HepG2 (cell line): Measurements from ENCODE around the gene PBX4. TPM values are rescaled to one million over a fixed set of nuclear protein-coding genes. Genes with fewer than 3 reads are reported as not detected.

Experiments used
- EED ChIP-seq: sonication (generic); formaldehyde crosslinking; IDR thresholded peaks from 2 replicates; pipeline ENCODE4 v1.5.0; 2020; ENCODE audit warnings: mild to moderate bottlenecking, missing genetic modification reagents
- GPN1 ChIP-seq: sonication (generic); formaldehyde crosslinking; IDR thresholded peaks from 2 replicates; pipeline ENCODE4 v1.5.1; 2020; ENCODE audit warnings: missing genetic modification reagents, borderline replicate concordance
- GTF2F1 ChIP-seq: fragments of 150-350 bp; IDR thresholded peaks from 2 replicates; pipeline ENCODE4 v1.6.1; 2014; ENCODE audit warnings: low read length
- HNF1A ChIP-seq, 2 experiments: sonication (generic) in 1 of 2; formaldehyde crosslinking in 1 of 2; IDR thresholded peaks; 2 replicates each; pipeline versions ENCODE4 v1.4.0 to v1.6.1; 2016 to 2020; ENCODE audit warnings: borderline replicate concordance in 1 of 2, low read depth in 1 of 2, mild to moderate bottlenecking in 1 of 2, missing genetic modification reagents in 1 of 2
- KMT2A ChIP-seq: sonication (generic); formaldehyde crosslinking; IDR thresholded peaks from 2 replicates; pipeline ENCODE4 v1.4.0; 2020; ENCODE audit warnings: missing genetic modification reagents
- MAFF ChIP-seq: IDR thresholded peaks from 2 replicates; pipeline ENCODE4 v1.6.1; 2011; ENCODE audit warnings: low read depth, low read length, improper control_type of control experiment
- POGK ChIP-seq: sonication (generic); formaldehyde crosslinking; conservative IDR thresholded peaks from 2 replicates; pipeline ENCODE4 v1.8.0; 2022; ENCODE audit warnings: mild to moderate bottlenecking, moderate library complexity, missing genetic modification reagents
- SALL2 ChIP-seq: sonication (generic); formaldehyde crosslinking; IDR thresholded peaks from 2 replicates; pipeline ENCODE4 v1.8.1; 2023; ENCODE audit warnings: mild to moderate bottlenecking, missing genetic modification reagents, inconsistent platforms
- TFDP2 ChIP-seq: sonication (generic); formaldehyde crosslinking; IDR thresholded peaks from 2 replicates; pipeline ENCODE4 v1.4.0; 2020; ENCODE audit warnings: missing genetic modification reagents
- ZBTB26 ChIP-seq: IDR thresholded peaks from 2 replicates; pipeline ENCODE4 v1.6.1; 2016; ENCODE audit warnings: missing compliant biosample characterization, missing genetic modification reagents, borderline replicate concordance
- ZNF704 ChIP-seq: sonication (generic); formaldehyde crosslinking; IDR thresholded peaks from 2 replicates; pipeline ENCODE4 v1.8.1; 2023; ENCODE audit warnings: mild to moderate bottlenecking, inconsistent platforms, moderate library complexity, missing genetic modification reagents, borderline replicate concordance
- ZNF710 ChIP-seq: sonication (generic); formaldehyde crosslinking; IDR thresholded peaks from 2 replicates; pipeline ENCODE4 v1.5.0; 2020; ENCODE audit warnings: mild to moderate bottlenecking, missing genetic modification reagents, borderline replicate concordance
- ZNF740 ChIP-seq: sonication (generic); formaldehyde crosslinking; IDR thresholded peaks from 2 replicates; pipeline ENCODE4 v1.4.0; 2020; ENCODE audit warnings: missing genetic modification reagents
- ZNF746 ChIP-seq: sonication (generic); formaldehyde crosslinking; IDR thresholded peaks from 2 replicates; pipeline ENCODE4 v1.8.0; 2022; ENCODE audit warnings: mild to moderate bottlenecking, missing genetic modification reagents
- polyA plus RNA-seq, 8 experiments: library from polyadenylated mRNA; depleted of rRNA in 3 of 8; stranded (reverse) in 7 of 8; unstranded in 1 of 8; fragments of >200 nt; fragmentation: Illumina TruSeq in 4 of 8; extraction: Trizol in 4 of 8; gene quantifications; 2 replicates each; pipeline versions ENCODE4 v1.2.1 to v1.2.3, GENCODE V29; 2011 to 2016; ENCODE audit warnings: low read depth in 4 of 8, missing spikeins in 1 of 8, mixed read lengths in 1 of 8; ENCODE audit not compliant: insufficient read depth in 1 of 8
- total RNA-seq, 5 experiments: library from RNA; depleted of rRNA; stranded (reverse); fragments of >200 nt; fragmentation: Illumina TruSeq; extraction: Trizol; gene quantifications; 2 replicates each; pipeline ENCODE4 v1.2.3, GENCODE V29; 2016; ENCODE audit warnings: low read depth in 1 of 5

PBX4 gene
- total and polyA plus RNA-seq, 2 of the 13 experiments (the other 11 are each of a cell fraction or from before 2014, with no cell fraction given), result not detected

- TF ChIP-seq POGK (peak; percentile 50; the same call in 1 of the 2 replicates), ZBTB26 (0 out of 2 replicates have a peak, but pooled peaks have one; percentile 38), HNF1A (IDR thresholded peaks at IDR 0.05; ENCODE audit: low read depth) (no peak), HNF1A (CRISPR knock-in tag; IDR thresholded peaks at IDR 0.05; ENCODE audit: borderline replicate concordance) (peak; percentile 23; the same call in 1 of the 2 replicates), ZNF710 (CRISPR knock-in tag) (peak; percentile 50; the same call in 1 of the 2 replicates), EED (CRISPR knock-in tag) (peak; percentile 33; the same call in 1 of the 2 replicates), TFDP2 (0 out of 2 replicates have a peak, but pooled peaks have one; percentile 33), ZNF740 (CRISPR knock-in tag) (no peak), ZNF746 (CRISPR knock-in tag) (no peak; the same call in 1 of the 2 replicates), MAFF (no peak), ZNF704 (no peak; the same call in 1 of the 2 replicates), KMT2A (CRISPR knock-in tag) (0 out of 2 replicates have a peak, but pooled peaks have one; percentile 21), SALL2 (CRISPR knock-in tag) (no peak), GTF2F1 (no peak), GPN1 (no peak)
These were observed 45.0 kb upstream of the PBX4 start, which contains the start of gene ATP13A1 (continued) for GRCh38 chr19:19663256-19664120.
